ENCODE measurements around the gene DGKA.

DGKA gene

GRCh38 chr12:55935738-55936151 lies 4.8 kb downstream of the DGKA start (continued):
- TF ChIP-seq POU6F1 (CRISPR knock-in tag; IDR thresholded peaks at IDR 0.05; ENCODE audit: borderline replicate concordance, low read depth) (no peak), PPARA (CRISPR knock-in tag; IDR thresholded peaks at IDR 0.05; ENCODE audit: borderline replicate concordance) (no peak), ZFP3 (CRISPR knock-in tag; IDR thresholded peaks at IDR 0.05) (no peak), ARNTL (CRISPR knock-in tag; IDR thresholded peaks at IDR 0.05; ENCODE audit: borderline replicate concordance, low read depth) (no peak), TOX (CRISPR knock-in tag; IDR thresholded peaks at IDR 0.05; ENCODE audit: borderline replicate concordance) (no peak)

- TF ChIP-seq POU6F1 (CRISPR knock-in tag; IDR thresholded peaks at IDR 0.05; ENCODE audit: borderline replicate concordance, low read depth) (no peak), TSHZ2 (CRISPR knock-in tag; IDR thresholded peaks at IDR 0.05) (no peak), ZNF565 (CRISPR knock-in tag; conservative IDR thresholded peaks at IDR 0.05; ENCODE audit: low read depth) (no peak), TOX (CRISPR knock-in tag; IDR thresholded peaks at IDR 0.05; ENCODE audit: borderline replicate concordance) (no peak), ZFP30 (CRISPR knock-in tag; IDR thresholded peaks at IDR 0.05) (no peak), ARNTL (CRISPR knock-in tag; IDR thresholded peaks at IDR 0.05; ENCODE audit: borderline replicate concordance, low read depth) (no peak), GLIS3 (CRISPR knock-in tag; IDR thresholded peaks at IDR 0.05) (no peak), ZNF70 (CRISPR knock-in tag; IDR thresholded peaks at IDR 0.05) (no peak), PATZ1 (CRISPR knock-in tag; IDR thresholded peaks at IDR 0.05; ENCODE audit: borderline replicate concordance) (no peak), OSR1 (CRISPR knock-in tag; IDR thresholded peaks at IDR 0.05) (no peak), ESRRG (CRISPR knock-in tag; IDR thresholded peaks at IDR 0.05) (no peak), PPARA (CRISPR knock-in tag; IDR thresholded peaks at IDR 0.05; ENCODE audit: borderline replicate concordance) (no peak), CSRNP3 (CRISPR knock-in tag; IDR thresholded peaks at IDR 0.05) (no peak), ZC3H10 (CRISPR knock-in tag; IDR thresholded peaks at IDR 0.05) (no peak), CREB5 (CRISPR knock-in tag; IDR thresholded peaks at IDR 0.05; ENCODE audit: low read depth) (no peak), CSDC2 (CRISPR knock-in tag; IDR thresholded peaks at IDR 0.05) (no peak), ZNF8 (CRISPR knock-in tag; IDR thresholded peaks at IDR 0.05) (no peak), BACH2 (CRISPR knock-in tag; IDR thresholded peaks at IDR 0.05; ENCODE audit: borderline replicate concordance) (no peak), ZFP3 (CRISPR knock-in tag; IDR thresholded peaks at IDR 0.05) (no peak)
- no peak for ATAC-seq
Observed at GRCh38 chr12:55937981-55938380, 7.0 kb downstream of the DGKA start.
